Stimulated activated effector memory CD8-positive, alpha-beta T cell treated with anti-CD3 and anti-CD28 coated beads, Interleukin-12 subunit alpha, Interleukin-12 subunit beta, amount 100 ng/mL, for 72 hours (primary cell): ENCODE data around the gene SPATA13.
A peak's percentile ranks its signal among the peaks of the same experiment; 100 is the strongest.

ENCODE experiments used
- ATAC-seq: fragments of 150-1000 bp; cut with Tn5 transposase; 2 replicates; pipeline ENCODE4 v1.10.0; 2021
- DNase-seq, 2 donors: peaks; one replicate each; pipeline ENCODE4 v3.0.0; 2021 to 2022; ENCODE audit warnings: low spot score in 2 of 2
- H3K27ac Mint-ChIP-seq: one replicate; pipeline ENCODE4 v1.8.0; 2022; ENCODE audit warnings: mild to moderate bottlenecking, mixed read lengths
- H3K36me3 Mint-ChIP-seq: one replicate; pipeline ENCODE4 v1.8.0; 2022; ENCODE audit warnings: mild to moderate bottlenecking, mixed read lengths
- H3K4me1 Mint-ChIP-seq: one replicate; pipeline ENCODE4 v1.8.0; 2022; ENCODE audit warnings: mixed read lengths
- H3K4me3 Mint-ChIP-seq: one replicate; pipeline ENCODE4 v1.8.0; 2022; ENCODE audit warnings: mild to moderate bottlenecking, mixed read lengths
- H3K9me3 Mint-ChIP-seq: one replicate; pipeline ENCODE4 v1.8.0; 2022; ENCODE audit warnings: mixed read lengths

SPATA13 gene

GRCh38 chr13:24168979-24169378 is 8.5 kb downstream of the SPATA13 start:
- H3K36me3 Mint-ChIP-seq = peaks cover 26% of the 10 kb centered on the region
- H3K27ac Mint-ChIP-seq = peak overlapping the region; percentile 70
- ATAC-seq (no peak), DNase-seq (no peak)
- no peaks in the 10 kb centered on the region for H3K9me3 Mint-ChIP-seq
- H3K4me3 Mint-ChIP-seq = peak overlapping the region; percentile 31
- peaks cover 70% of the 10 kb centered on the region for H3K4me1 Mint-ChIP-seq

- DNase-seq = no peak
- Mint-ChIP-seq H3K4me1 (peaks cover 57% of the 10 kb centered on the region), H3K27ac (no peak overlapping the region), H3K9me3 (no peaks in the 10 kb centered on the region), H3K36me3 (peaks cover 17% of the 10 kb centered on the region), H3K4me3 (no peak overlapping the region)
- ATAC-seq = no peak
Measured at GRCh38 chr13:24172071-24172470, 11.6 kb downstream of the SPATA13 start.

GRCh38 chr13:24173795-24174194 is 13.3 kb downstream of the SPATA13 start:
- ATAC-seq (peak; percentile 48), DNase-seq (no peak)
- peak overlapping the region; percentile 15 for H3K27ac Mint-ChIP-seq
- H3K4me3 Mint-ChIP-seq = peak overlapping the region; percentile 6
- H3K36me3 Mint-ChIP-seq = peaks cover 6% of the 10 kb centered on the region
- no peaks in the 10 kb centered on the region for H3K9me3 Mint-ChIP-seq
- H3K4me1 Mint-ChIP-seq = peaks cover 49% of the 10 kb centered on the region

- H3K9me3 Mint-ChIP-seq = peaks cover 2% of the 10 kb centered on the region
- peaks cover 48% of the 10 kb centered on the region for H3K4me1 Mint-ChIP-seq
- DNase-seq (no peak), ATAC-seq (no peak)
- H3K27ac Mint-ChIP-seq = no peak overlapping the region
- peaks cover 5% of the 10 kb centered on the region for H3K36me3 Mint-ChIP-seq
- no peak overlapping the region for H3K4me3 Mint-ChIP-seq
Measured at GRCh38 chr13:24175847-24176246, 15.3 kb downstream of the SPATA13 start.

GRCh38 chr13:24176351-24177101 is 16.0 kb downstream of the SPATA13 start:
- H3K4me1 Mint-ChIP-seq = peaks cover 48% of the 10 kb centered on the region

GRCh38 chr13:24178847-24179485 is 18.4 kb downstream of the SPATA13 start:
- peak overlapping the region; percentile 51 for H3K27ac Mint-ChIP-seq
- H3K4me1 Mint-ChIP-seq = peaks cover 50% of the 10 kb centered on the region
- H3K9me3 Mint-ChIP-seq = peaks cover 6% of the 10 kb centered on the region
- ATAC-seq (peak; percentile 100), DNase-seq (no peak)
- H3K4me3 Mint-ChIP-seq = peak overlapping the region; percentile 21
- H3K36me3 Mint-ChIP-seq = peaks cover 5% of the 10 kb centered on the region

More at GRCh38 chr13:24176351-24177101, 16.0 kb downstream of the SPATA13 start:
- ATAC-seq (no peak), DNase-seq (no peak)
- peaks cover 5% of the 10 kb centered on the region for H3K36me3 Mint-ChIP-seq
- H3K4me3 Mint-ChIP-seq = no peak overlapping the region
- H3K9me3 Mint-ChIP-seq = peaks cover 2% of the 10 kb centered on the region
- no peak overlapping the region for H3K27ac Mint-ChIP-seq

- Mint-ChIP-seq H3K4me1 (peaks cover 46% of the 10 kb centered on the region), H3K4me3 (peak overlapping the region; percentile 21), H3K36me3 (peaks cover 5% of the 10 kb centered on the region), H3K9me3 (peaks cover 6% of the 10 kb centered on the region), H3K27ac (no peak overlapping the region)
- DNase-seq (no peak), ATAC-seq (no peak)
Measured at GRCh38 chr13:24179486-24179850, 18.9 kb downstream of the SPATA13 start.

- Mint-ChIP-seq H3K27ac (no peak overlapping the region), H3K4me3 (no peak overlapping the region), H3K9me3 (peaks cover 6% of the 10 kb centered on the region), H3K4me1 (peaks cover 45% of the 10 kb centered on the region), H3K36me3 (peaks cover 5% of the 10 kb centered on the region)
- ATAC-seq (no peak), DNase-seq (no peak)
Measured at GRCh38 chr13:24180750-24181377, 20.3 kb downstream of the SPATA13 start.

GRCh38 chr13:24181991-24182702 is 21.6 kb downstream of the SPATA13 start:
- no peak for ATAC-seq
- DNase-seq = no peak
- H3K4me3 Mint-ChIP-seq = no peak overlapping the region
- peaks cover 7% of the 10 kb centered on the region for H3K36me3 Mint-ChIP-seq
- peak overlapping the region; percentile 15 for H3K27ac Mint-ChIP-seq
- peaks cover 57% of the 10 kb centered on the region for H3K4me1 Mint-ChIP-seq
- peaks cover 6% of the 10 kb centered on the region for H3K9me3 Mint-ChIP-seq

- DNase-seq = no peak
- peaks cover 62% of the 10 kb centered on the region for H3K4me1 Mint-ChIP-seq
- H3K4me3 Mint-ChIP-seq = no peak overlapping the region
Measured at GRCh38 chr13:24182703-24183081, 22.2 kb downstream of the SPATA13 start.

GRCh38 chr13:24183741-24184182 is 23.2 kb downstream of the SPATA13 start:
- H3K27ac Mint-ChIP-seq = no peak overlapping the region
- H3K4me3 Mint-ChIP-seq = no peak overlapping the region
- H3K9me3 Mint-ChIP-seq = peaks cover 6% of the 10 kb centered on the region
- no peak for ATAC-seq
- no peak for DNase-seq
- H3K36me3 Mint-ChIP-seq = peaks cover 10% of the 10 kb centered on the region
- H3K4me1 Mint-ChIP-seq = peaks cover 59% of the 10 kb centered on the region

More at GRCh38 chr13:24182703-24183081, 22.2 kb downstream of the SPATA13 start:
- Mint-ChIP-seq H3K9me3 (peaks cover 6% of the 10 kb centered on the region), H3K27ac (peak overlapping the region; percentile 15), H3K36me3 (peaks cover 10% of the 10 kb centered on the region)
- no peak for ATAC-seq

- Mint-ChIP-seq H3K4me3 (no peak overlapping the region), H3K27ac (no peak overlapping the region), H3K36me3 (peaks cover 5% of the 10 kb centered on the region), H3K4me1 (peaks cover 53% of the 10 kb centered on the region), H3K9me3 (peaks cover 6% of the 10 kb centered on the region)
- no peak for ATAC-seq
- no peak for DNase-seq
Measured at GRCh38 chr13:24184265-24184841, 23.8 kb downstream of the SPATA13 start.

- peaks cover 48% of the 10 kb centered on the region for H3K4me1 Mint-ChIP-seq
- H3K27ac Mint-ChIP-seq = no peak overlapping the region
- DNase-seq (no peak), ATAC-seq (no peak)
- H3K4me3 Mint-ChIP-seq = no peak overlapping the region
- H3K36me3 Mint-ChIP-seq = peaks cover 5% of the 10 kb centered on the region
- peaks cover 4% of the 10 kb centered on the region for H3K9me3 Mint-ChIP-seq
Measured at GRCh38 chr13:24184882-24185281, 24.4 kb downstream of the SPATA13 start.

GRCh38 chr13:24185591-24186232 is 25.2 kb downstream of the SPATA13 start:
- peaks cover 4% of the 10 kb centered on the region for H3K9me3 Mint-ChIP-seq
- no peak overlapping the region for H3K27ac Mint-ChIP-seq
- DNase-seq = no peak
- ATAC-seq = no peak
- peaks cover 5% of the 10 kb centered on the region for H3K36me3 Mint-ChIP-seq
- H3K4me1 Mint-ChIP-seq = peaks cover 45% of the 10 kb centered on the region
- H3K4me3 Mint-ChIP-seq = no peak overlapping the region
